Measurements from ENCODE around the gene ECHDC3.

DNA sequence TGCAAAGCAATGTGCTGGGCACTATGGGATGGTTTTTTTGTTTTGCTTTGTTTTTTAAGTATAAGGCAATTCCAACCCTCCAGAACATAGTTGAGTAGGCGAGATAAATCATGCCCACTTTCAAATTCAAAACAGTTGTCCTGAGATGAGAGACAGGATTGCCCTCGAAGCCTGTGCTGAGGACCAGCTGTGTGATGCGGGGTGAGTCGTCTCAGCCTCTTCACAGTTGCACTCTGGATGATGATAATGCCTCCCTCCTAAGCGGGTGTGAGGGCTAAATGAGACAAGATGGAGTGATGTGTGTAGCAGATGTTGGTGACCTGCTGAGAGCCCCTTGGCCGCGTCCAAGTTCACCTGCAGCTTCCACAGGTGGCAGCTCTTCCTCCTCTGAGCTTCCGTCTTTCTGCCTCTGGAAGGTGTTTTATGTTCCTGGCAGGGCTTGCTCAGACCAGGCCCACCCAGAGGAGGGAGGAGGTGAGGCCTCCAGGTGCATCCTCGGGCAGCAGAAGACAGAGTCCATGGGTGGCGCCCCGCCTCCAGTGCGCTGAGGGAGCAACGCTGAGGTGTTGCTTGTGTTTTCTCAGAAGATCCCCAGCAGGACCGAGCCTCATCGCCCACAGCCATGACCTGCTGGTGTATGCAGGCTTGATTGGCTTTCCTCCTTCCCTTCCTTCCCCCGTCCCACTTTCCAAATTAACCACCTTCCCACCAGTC, 30.6 kb downstream of the ECHDC3 start:
- TF ChIP-seq ARNT (IDR thresholded peaks at IDR 0.05) (no peak), L3MBTL2 (conservative IDR thresholded peaks at IDR 0.05) (no peak), SP1 (IDR thresholded peaks at IDR 0.05) (no peak), FOXA1 (IDR thresholded peaks at IDR 0.05) (no peak), BHLHE40 (IDR thresholded peaks at IDR 0.05; ENCODE audit: borderline replicate concordance) (no peak), SUZ12 (IDR thresholded peaks at IDR 0.05) (no peak), HDGF (IDR thresholded peaks at IDR 0.05; ENCODE audit: borderline replicate concordance) (no peak), CTBP1 (IDR thresholded peaks at IDR 0.05; ENCODE audit: borderline replicate concordance) (no peak), ELF4 (IDR thresholded peaks at IDR 0.05) (no peak), TARDBP (IDR thresholded peaks at IDR 0.05) (no peak), ZNF384 (IDR thresholded peaks at IDR 0.05) (no peak), FOXM1 (IDR thresholded peaks at IDR 0.05; ENCODE audit: borderline replicate concordance) (no peak)
- TF ChIP-seq, protein P1, sequence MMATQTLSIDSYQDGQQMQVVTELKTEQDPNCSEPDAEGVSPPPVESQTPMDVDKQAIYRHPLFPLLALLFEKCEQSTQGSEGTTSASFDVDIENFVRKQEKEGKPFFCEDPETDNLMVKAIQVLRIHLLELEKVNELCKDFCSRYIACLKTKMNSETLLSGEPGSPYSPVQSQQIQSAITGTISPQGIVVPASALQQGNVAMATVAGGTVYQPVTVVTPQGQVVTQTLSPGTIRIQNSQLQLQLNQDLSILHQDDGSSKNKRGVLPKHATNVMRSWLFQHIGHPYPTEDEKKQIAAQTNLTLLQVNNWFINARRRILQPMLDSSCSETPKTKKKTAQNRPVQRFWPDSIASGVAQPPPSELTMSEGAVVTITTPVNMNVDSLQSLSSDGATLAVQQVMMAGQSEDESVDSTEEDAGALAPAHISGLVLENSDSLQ (IDR thresholded peaks at IDR 0.05), result no peak
